Upper lobe of left lung (tissue), 4 donors: ENCODE data around the gene NCOA4.
"Not testable (repeated sequence)": the region's sequence is repeated elsewhere in the genome, so short reads cannot be mapped to it uniquely, and the experiment has no call there.

Experiments used
- CTCF ChIP-seq, 6 experiments: fragments of 450-650 bp in 4 of 6; fragments of 200-600 bp in 2 of 6; sonication (generic) in 2 of 6; IDR thresholded peaks; one replicate each; pipeline ENCODE4 v1.5.1; 2016 to 2019; ENCODE audit warnings: antibody characterized with exemption in 6 of 6
- EP300 ChIP-seq, 4 donors: sonication (generic); formaldehyde crosslinking; IDR thresholded peaks; one replicate each; pipeline ENCODE4 v1.5.1; 2017; ENCODE audit warnings: antibody characterized with exemption in 4 of 4, control low read depth in 2 of 4
- POLR2A ChIP-seq, 4 donors: fragments of 450-650 bp; IDR thresholded peaks; one replicate each; pipeline ENCODE4 v1.5.1; 2016 to 2017; ENCODE audit warnings: antibody characterized with exemption in 4 of 4, mild to moderate bottlenecking in 2 of 4
- POLR2AphosphoS5 ChIP-seq, 2 donors: sonication (generic); formaldehyde crosslinking; IDR thresholded peaks; one replicate each; pipeline ENCODE4 v1.5.1; 2017; ENCODE audit warnings: antibody characterized with exemption in 2 of 2

DNA sequence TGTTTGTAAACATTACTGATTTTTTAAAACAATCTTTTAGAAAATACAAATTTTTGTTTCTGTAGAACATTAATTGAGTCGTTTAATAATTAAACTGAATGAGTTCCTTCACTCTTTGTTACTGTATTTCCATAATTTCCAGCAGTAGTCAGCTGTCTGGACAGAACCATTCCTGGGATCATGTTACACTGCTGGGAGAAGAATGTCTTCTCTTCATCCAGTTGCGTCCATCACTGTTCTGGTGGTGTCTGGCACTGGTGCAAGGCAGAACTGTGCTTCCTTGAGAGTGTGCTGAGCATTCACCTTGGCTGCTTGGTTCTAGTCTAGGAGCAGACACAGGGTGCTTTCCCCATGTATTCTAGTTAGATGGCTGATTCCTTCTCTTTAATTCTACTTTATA is 46.0 kb downstream of the NCOA4 start:
- TF ChIP-seq EP300, CTCF, POLR2A, POLR2AphosphoS5 (IDR thresholded peaks at IDR 0.05): not testable (repeated sequence)
